Measurements from ENCODE around the gene PSRC1. TPM values are rescaled to one million over a fixed set of nuclear protein-coding genes. Genes with fewer than 3 reads are reported as not detected.

The PSRC1 gene
- total RNA-seq, 2 donors from 2014 or later = 2.4 to 2.5 TPM

- Histone ChIP-seq H3K4me1 (ENCODE audit: control insufficient read depth in 1 of 2, low read depth in 2 of 2) (peaks cover 7 to 28% of the 10 kb centered on the region in 2 donors), H3K4me3 (peak overlapping the region; percentile 13), H3K27me3 (replicated peaks; ENCODE audit: insufficient read depth) (no peaks in the 10 kb centered on the region), H3K27ac (peak overlapping the region; percentile 45 to 56), H3K9me3 (no peaks in the 10 kb centered on the region), H3K36me3 (no peaks in the 10 kb centered on the region)
- TF ChIP-seq, protein P1, sequence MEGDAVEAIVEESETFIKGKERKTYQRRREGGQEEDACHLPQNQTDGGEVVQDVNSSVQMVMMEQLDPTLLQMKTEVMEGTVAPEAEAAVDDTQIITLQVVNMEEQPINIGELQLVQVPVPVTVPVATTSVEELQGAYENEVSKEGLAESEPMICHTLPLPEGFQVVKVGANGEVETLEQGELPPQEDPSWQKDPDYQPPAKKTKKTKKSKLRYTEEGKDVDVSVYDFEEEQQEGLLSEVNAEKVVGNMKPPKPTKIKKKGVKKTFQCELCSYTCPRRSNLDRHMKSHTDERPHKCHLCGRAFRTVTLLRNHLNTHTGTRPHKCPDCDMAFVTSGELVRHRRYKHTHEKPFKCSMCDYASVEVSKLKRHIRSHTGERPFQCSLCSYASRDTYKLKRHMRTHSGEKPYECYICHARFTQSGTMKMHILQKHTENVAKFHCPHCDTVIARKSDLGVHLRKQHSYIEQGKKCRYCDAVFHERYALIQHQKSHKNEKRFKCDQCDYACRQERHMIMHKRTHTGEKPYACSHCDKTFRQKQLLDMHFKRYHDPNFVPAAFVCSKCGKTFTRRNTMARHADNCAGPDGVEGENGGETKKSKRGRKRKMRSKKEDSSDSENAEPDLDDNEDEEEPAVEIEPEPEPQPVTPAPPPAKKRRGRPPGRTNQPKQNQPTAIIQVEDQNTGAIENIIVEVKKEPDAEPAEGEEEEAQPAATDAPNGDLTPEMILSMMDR (IDR thresholded peaks at IDR 0.05) = no peak
- no peak for DNase-seq (ENCODE audit: low spot score)
- no peak for ATAC-seq (ENCODE audit: insufficient number of reproducible peaks, low FRiP score, low read depth)
Measured at GRCh38 chr1:109253803-109254620, 28.9 kb downstream of the PSRC1 start.

DNA sequence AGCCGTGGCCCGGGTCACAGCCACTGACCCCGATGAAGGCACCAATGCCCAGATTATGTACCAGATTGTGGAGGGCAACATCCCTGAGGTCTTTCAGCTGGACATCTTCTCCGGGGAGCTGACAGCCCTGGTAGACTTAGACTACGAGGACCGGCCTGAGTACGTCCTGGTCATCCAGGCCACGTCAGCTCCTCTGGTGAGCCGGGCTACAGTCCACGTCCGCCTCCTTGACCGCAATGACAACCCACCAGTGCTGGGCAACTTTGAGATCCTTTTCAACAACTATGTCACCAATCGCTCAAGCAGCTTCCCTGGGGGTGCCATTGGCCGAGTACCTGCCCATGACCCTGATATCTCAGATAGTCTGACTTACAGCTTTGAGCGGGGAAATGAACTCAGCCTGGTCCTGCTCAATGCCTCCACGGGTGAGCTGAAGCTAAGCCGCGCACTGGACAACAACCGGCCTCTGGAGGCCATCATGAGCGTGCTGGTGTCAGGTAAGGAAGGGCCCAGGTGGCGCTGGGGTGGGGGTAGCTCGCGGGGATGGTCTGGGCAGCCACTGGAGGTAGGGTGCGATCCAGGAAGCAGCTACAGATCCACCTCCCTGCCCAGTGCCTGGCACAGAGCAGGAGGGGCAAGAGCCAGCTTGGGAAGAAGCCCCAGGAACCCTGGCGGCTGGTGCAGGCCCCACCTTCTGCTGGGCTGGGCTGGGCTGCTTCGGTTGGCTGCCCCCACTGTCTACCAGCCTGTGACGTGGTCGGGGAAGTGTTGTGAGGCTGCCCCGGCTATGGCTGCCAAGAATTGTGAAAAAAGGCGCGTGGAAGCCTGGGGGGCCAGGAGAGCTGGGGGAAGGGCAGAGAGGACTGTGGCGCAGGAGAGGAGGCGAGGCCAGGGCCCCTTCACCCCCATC lies 29.8 kb downstream of the PSRC1 start:
- Histone ChIP-seq H3K36me3 (no peaks in the 10 kb centered on the region), H3K9me3 (no peaks in the 10 kb centered on the region), H3K27ac (peak overlapping the region; percentile 45 to 56), H3K4me3 (peak overlapping the region; percentile 13), H3K4me1 (ENCODE audit: control insufficient read depth in 1 of 2, low read depth in 2 of 2) (peaks cover 9 to 31% of the 10 kb centered on the region in 2 donors), H3K27me3 (replicated peaks; ENCODE audit: insufficient read depth) (no peaks in the 10 kb centered on the region)
- peak; percentile 3 for ATAC-seq (ENCODE audit: insufficient number of reproducible peaks, low FRiP score, low read depth)
- TF ChIP-seq, protein P1 (IDR thresholded peaks at IDR 0.05) = no peak
- no peak for DNase-seq (ENCODE audit: low spot score)

DNA sequence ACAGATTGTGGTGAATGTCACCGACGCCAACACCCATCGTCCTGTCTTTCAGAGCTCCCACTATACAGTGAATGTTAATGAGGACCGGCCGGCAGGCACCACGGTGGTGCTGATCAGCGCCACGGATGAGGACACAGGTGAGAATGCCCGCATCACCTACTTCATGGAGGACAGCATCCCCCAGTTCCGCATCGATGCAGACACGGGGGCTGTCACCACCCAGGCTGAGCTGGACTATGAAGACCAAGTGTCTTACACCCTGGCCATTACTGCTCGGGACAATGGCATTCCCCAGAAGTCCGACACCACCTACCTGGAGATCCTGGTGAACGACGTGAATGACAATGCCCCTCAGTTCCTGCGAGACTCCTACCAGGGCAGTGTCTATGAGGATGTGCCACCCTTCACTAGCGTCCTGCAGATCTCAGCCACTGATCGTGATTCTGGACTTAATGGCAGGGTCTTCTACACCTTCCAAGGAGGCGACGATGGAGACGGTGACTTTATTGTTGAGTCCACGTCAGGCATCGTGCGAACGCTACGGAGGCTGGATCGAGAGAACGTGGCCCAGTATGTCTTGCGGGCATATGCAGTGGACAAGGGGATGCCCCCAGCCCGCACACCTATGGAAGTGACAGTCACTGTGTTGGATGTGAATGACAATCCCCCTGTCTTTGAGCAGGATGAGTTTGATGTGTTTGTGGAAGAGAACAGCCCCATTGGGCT lies 30.6 kb downstream of the PSRC1 start:
- Histone ChIP-seq H3K36me3 (no peaks in the 10 kb centered on the region), H3K9me3 (no peaks in the 10 kb centered on the region), H3K27me3 (replicated peaks; ENCODE audit: insufficient read depth) (no peaks in the 10 kb centered on the region), H3K4me1 (ENCODE audit: control insufficient read depth in 1 of 2, low read depth in 2 of 2) (peaks cover 9 to 31% of the 10 kb centered on the region in 2 donors), H3K27ac (no peak overlapping the region), H3K4me3 (no peak overlapping the region)
- TF ChIP-seq, protein P1 (IDR thresholded peaks at IDR 0.05) = no peak
- no peak for ATAC-seq (ENCODE audit: insufficient number of reproducible peaks, low FRiP score, low read depth)
- no peak for DNase-seq (ENCODE audit: low spot score)

GRCh38 chr1:109251277-109252166 lies 31.4 kb downstream of the PSRC1 start:
- no peak overlapping the region for H3K4me3 ChIP-seq
- no peaks in the 10 kb centered on the region for H3K36me3 ChIP-seq
- H3K9me3 ChIP-seq = no peaks in the 10 kb centered on the region
- H3K27ac ChIP-seq = no peak overlapping the region
- TF ChIP-seq, protein P1 (IDR thresholded peaks at IDR 0.05) = no peak
- peaks cover 9 to 31% of the 10 kb centered on the region in 2 donors for H3K4me1 ChIP-seq (ENCODE audit: control insufficient read depth in 1 of 2, low read depth in 2 of 2)
- ATAC-seq (ENCODE audit: insufficient number of reproducible peaks, low FRiP score, low read depth) = no peak
- H3K27me3 ChIP-seq (replicated peaks; ENCODE audit: insufficient read depth) = no peaks in the 10 kb centered on the region
- DNase-seq (ENCODE audit: low spot score) = no peak
